GM21717 (cell line): ENCODE data around the gene SF3B6.

Experiments used
- ATAC-seq: cut with Tn5 transposase; IDR thresholded peaks from one replicate; pipeline ENCODE4 v1.9.1; 2021; ENCODE audit warnings: mild to moderate bottlenecking, moderate library complexity; ENCODE audit not compliant: unreplicated experiment

The SF3B6 gene

DNA sequence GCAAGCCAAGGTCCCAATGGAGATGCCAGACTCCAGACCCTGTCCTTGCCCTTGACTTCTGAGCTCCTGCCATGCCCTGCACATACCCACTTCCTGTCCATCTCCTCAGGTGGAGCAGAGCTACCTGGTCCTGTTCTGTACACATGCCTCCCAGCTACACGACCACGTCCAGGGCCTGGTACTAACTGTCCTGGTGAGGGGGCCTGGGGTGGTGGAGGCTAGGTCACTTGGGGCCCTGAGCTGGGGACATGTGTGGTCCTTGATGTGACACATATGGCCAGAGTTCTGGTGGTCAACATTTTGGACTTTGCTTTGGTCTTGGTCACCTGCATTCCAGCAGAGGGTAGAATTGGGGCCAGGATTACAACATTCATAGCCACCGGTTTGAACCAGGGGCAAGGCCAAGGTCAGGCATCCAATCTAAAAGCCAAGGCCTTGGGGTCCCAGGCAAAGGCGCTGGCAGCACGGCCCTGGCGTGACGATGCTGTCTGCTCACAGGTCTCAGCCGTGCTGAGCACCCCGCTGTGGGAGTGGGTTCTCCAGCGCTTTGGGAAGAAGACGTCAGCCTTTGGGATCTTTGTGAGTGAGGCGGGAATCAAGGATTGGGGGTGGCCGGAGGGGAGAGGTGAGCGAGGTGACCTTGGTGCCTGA, 53.7 kb downstream of the SF3B6 start:
- no peak for ATAC-seq

- no peak for ATAC-seq
Observed at GRCh38 chr2:24021122-24021998, 54.8 kb downstream of the SF3B6 start.

- ATAC-seq: no peak
Observed at GRCh38 chr2:24020244-24020643, 55.9 kb downstream of the SF3B6 start.

GRCh38 chr2:24019729-24020128, 56.4 kb downstream of the SF3B6 start:
- no peak for ATAC-seq

DNA sequence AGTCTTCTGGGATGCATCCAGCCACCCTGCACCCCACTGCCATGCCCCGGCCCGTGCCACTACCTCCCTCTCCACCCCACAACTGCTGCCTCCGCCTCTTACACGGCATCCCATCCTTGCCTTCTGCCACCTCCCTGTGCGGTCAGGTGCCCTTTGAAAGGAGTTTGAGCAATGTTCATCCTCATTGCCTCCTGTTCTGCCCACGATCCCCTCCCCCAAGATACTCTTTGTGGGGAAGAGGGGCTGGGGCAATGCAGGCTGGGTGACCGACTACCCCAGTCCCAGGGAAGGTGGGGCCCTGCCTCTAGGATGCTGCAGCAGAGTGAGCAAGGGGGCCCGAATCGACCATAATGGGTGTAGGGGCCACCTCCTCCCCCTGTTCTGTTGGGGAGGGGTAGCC, 57.9 kb downstream of the SF3B6 start:
- ATAC-seq: no peak

GRCh38 chr2:24017711-24018110, 58.4 kb downstream of the SF3B6 start:
- no peak for ATAC-seq
